Keratinocyte (primary cell): ENCODE data around the gene HIP1R. TPM values are rescaled to one million over a fixed set of nuclear protein-coding genes. Genes with fewer than 3 reads are reported as not detected.

Experiments
- DNase-seq: peaks from one replicate; pipeline ENCODE4 v3.0.0-alpha.2; 2011; ENCODE audit warnings: low read depth, missing footprints, low spot score
- FAIRE-seq: peaks from 2 replicates; lab custom pipeline; 2011; peaks lifted over from hg19 to GRCh38; lab: Jason Lieb, UNC
- H2AFZ ChIP-seq: 2 replicates; pipeline ENCODE4 v1.6.0; 2012; ENCODE audit warnings: low read length, control low read depth, inconsistent platforms; ENCODE audit not compliant: control insufficient read depth
- H3K27ac ChIP-seq: 2 replicates; pipeline ENCODE4 v1.5.1; 2011; ENCODE audit warnings: low read length; ENCODE audit not compliant: control insufficient read depth, insufficient read depth
- H3K27me3 ChIP-seq: 3 replicates; pipeline ENCODE4 v1.6.0; 2011; ENCODE audit warnings: low read length; ENCODE audit not compliant: control insufficient read depth, insufficient read depth; ENCODE audit errors: extremely low read depth
- H3K36me3 ChIP-seq, 2 experiments: 2 replicates in 1 of 2; 3 replicates in 1 of 2; pipeline ENCODE4 v1.5.1; 2011; ENCODE audit warnings: low read length in 2 of 2, mild to moderate bottlenecking in 1 of 2; ENCODE audit not compliant: control insufficient read depth in 2 of 2, insufficient read depth in 2 of 2; ENCODE audit errors: extremely low read depth in 1 of 2
- H3K4me1 ChIP-seq: 3 replicates; pipeline ENCODE4 v1.5.1; 2011; ENCODE audit warnings: low read length; ENCODE audit not compliant: control insufficient read depth, insufficient read depth; ENCODE audit errors: extremely low read depth
- H3K4me2 ChIP-seq: 3 replicates; pipeline ENCODE4 v1.6.0; 2011; ENCODE audit warnings: low read depth, low read length; ENCODE audit not compliant: control insufficient read depth, insufficient read depth; ENCODE audit errors: extremely low read depth
- H3K4me3 ChIP-seq, 3 experiments: fragments of 200-600 bp in 1 of 3; sonication (generic) in 1 of 3; 2 replicates in 2 of 3; 3 replicates in 1 of 3; pipeline ENCODE4 v1.5.1; 2011 to 2016; ENCODE audit warnings: low read length in 3 of 3, mild to moderate bottlenecking in 3 of 3, control low read depth in 2 of 3, inconsistent platforms in 1 of 3, low read depth in 1 of 3, mixed read lengths in 1 of 3, mixed run types in 1 of 3, moderate library complexity in 1 of 3; ENCODE audit not compliant: control insufficient read depth in 2 of 3, insufficient read depth in 2 of 3; ENCODE audit errors: extremely low read depth in 1 of 3
- H3K79me2 ChIP-seq: 2 replicates; pipeline ENCODE4 v1.6.0; 2012; ENCODE audit warnings: low read length; ENCODE audit not compliant: control insufficient read depth, insufficient read depth
- H3K9ac ChIP-seq: 3 replicates; pipeline ENCODE4 v1.6.0; 2011; ENCODE audit warnings: low read length; ENCODE audit not compliant: control insufficient read depth, insufficient read depth; ENCODE audit errors: extremely low read depth
- H3K9me1 ChIP-seq: 3 replicates; pipeline ENCODE4 v1.6.0; 2011; ENCODE audit warnings: low read length; ENCODE audit not compliant: control insufficient read depth, insufficient read depth; ENCODE audit errors: extremely low read depth
- H3K9me3 ChIP-seq: 2 replicates; pipeline ENCODE4 v1.5.1; 2012; ENCODE audit warnings: low read depth, low read length; ENCODE audit not compliant: control insufficient read depth
- H4K20me1 ChIP-seq: 3 replicates; pipeline ENCODE4 v1.6.0; 2011; ENCODE audit warnings: low read length; ENCODE audit not compliant: control insufficient read depth, insufficient read depth; ENCODE audit errors: extremely low read depth
- EZH2 ChIP-seq: IDR thresholded peaks from one replicate; pipeline ENCODE4 v1.6.1; 2012; ENCODE audit warnings: inconsistent platforms, mild to moderate bottlenecking, low read length, moderate library complexity
- dilution Hi-C: fragments of 300-500 bp; cut with MboI; formaldehyde crosslinking; loops from one replicate; pipeline ENCODE4 v1.7.0; 2020; ENCODE audit warnings: low sequenced_read_pairs; ENCODE audit not compliant: extremely low pct_ligation_motif_present
- polyA plus RNA-seq, 5 experiments: library from polyadenylated mRNA; depleted of rRNA in 3 of 5; stranded (reverse) in 3 of 5; stranded (forward) in 1 of 5; unstranded in 1 of 5; fragments of >200 nt; gene quantifications; 1 replicate in 1 of 5; 2 replicates in 3 of 5; 3 replicates in 1 of 5; pipeline versions ENCODE4 v1.2.1 to v1.2.3, GENCODE V29; 2011 to 2012; ENCODE audit warnings: missing spikeins in 2 of 5, low read depth in 1 of 5, low replicate concordance in 1 of 5
- TF ChIP-seq, protein P1 (sequence below), 3 experiments: IDR thresholded peaks in 1 of 3; conservative IDR thresholded peaks in 1 of 3; optimal IDR thresholded peaks in 1 of 3; 2 replicates in 2 of 3; 3 replicates in 1 of 3; pipeline versions ENCODE3 to v1.5.1; 2011; ENCODE audit warnings: low read length in 3 of 3, mild to moderate bottlenecking in 3 of 3, moderate library complexity in 2 of 3, control low read depth in 1 of 3, inconsistent platforms in 1 of 3; ENCODE audit not compliant: insufficient read depth in 2 of 3; ENCODE audit errors: extremely low read depth in 1 of 3

HIP1R gene
- polyA plus RNA-seq, 1 donor (not counting 4 experiments of a cell fraction or from before 2014, with no cell fraction given): 23.0 TPM

DNA sequence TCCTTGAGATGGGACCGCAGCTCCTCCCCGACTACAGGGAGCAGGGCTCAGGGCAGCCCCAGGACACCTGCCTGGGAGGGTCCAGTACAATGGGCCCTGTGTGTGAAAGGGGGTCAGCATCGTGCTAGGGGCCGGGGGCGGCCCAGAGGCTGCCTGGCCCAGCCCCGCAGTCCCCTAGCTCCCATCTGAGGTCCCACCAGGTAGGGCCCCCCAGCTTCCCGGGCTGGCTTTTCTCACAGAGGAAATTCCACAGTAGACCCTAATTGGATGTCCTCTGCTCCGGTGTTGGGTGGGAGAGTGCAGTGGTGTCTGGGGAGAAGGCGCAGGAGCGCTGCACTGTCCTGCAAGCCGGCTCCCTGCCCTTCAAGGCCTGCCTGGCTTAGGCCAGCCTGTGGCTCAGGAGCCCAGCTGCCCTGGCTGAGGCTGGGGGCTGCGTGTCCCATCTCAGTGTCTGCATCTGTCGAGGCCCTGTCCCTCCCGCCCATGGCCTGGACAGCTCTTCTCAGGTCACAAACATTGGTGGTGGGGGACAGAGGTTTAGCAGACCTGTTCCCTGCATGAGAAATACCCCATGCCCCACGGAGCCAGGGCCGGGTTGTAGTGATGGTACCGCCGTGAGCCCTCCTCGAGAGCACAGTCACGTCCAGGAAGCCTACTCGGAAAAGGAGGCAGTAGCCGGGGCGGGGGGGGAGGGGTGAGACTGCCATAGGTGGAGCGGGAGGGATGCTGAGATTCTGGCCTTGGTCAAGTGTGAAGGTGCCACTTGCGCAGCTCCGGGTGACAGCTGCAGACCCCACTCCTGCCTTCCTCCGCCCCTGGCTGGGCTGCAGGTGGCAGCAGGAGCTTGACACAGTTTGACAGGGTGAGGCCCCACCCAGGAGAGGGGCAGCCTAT, 11.6 kb downstream of the HIP1R start:
- DNase-seq (no peak), FAIRE-seq (no peak)
- Histone ChIP-seq H4K20me1 (no peaks in the 10 kb centered on the region), H3K27ac (no peak overlapping the region), H3K27me3 (no peaks in the 10 kb centered on the region), H3K4me2 (no peak overlapping the region), H3K9me1 (peaks cover under 1% of the 10 kb centered on the region), H3K36me3 (peaks cover 3 to 4% of the 10 kb centered on the region in 2 experiments), H3K4me1 (peaks cover 28% of the 10 kb centered on the region), H3K9ac (no peak overlapping the region), H3K9me3 (no peaks in the 10 kb centered on the region), H3K4me3 (no peak overlapping the region), H2AFZ (no peak overlapping the region), H3K79me2 (peaks cover 57% of the 10 kb centered on the region)
- dilution Hi-C loops: no loop called here
- TF ChIP-seq EZH2: no peak
- TF ChIP-seq, protein P1, sequence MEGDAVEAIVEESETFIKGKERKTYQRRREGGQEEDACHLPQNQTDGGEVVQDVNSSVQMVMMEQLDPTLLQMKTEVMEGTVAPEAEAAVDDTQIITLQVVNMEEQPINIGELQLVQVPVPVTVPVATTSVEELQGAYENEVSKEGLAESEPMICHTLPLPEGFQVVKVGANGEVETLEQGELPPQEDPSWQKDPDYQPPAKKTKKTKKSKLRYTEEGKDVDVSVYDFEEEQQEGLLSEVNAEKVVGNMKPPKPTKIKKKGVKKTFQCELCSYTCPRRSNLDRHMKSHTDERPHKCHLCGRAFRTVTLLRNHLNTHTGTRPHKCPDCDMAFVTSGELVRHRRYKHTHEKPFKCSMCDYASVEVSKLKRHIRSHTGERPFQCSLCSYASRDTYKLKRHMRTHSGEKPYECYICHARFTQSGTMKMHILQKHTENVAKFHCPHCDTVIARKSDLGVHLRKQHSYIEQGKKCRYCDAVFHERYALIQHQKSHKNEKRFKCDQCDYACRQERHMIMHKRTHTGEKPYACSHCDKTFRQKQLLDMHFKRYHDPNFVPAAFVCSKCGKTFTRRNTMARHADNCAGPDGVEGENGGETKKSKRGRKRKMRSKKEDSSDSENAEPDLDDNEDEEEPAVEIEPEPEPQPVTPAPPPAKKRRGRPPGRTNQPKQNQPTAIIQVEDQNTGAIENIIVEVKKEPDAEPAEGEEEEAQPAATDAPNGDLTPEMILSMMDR (optimal IDR thresholded peaks at IDR 0.05 in 1 of 3, IDR thresholded peaks at IDR 0.05 in 1 of 3, conservative IDR thresholded peaks at IDR 0.05 in 1 of 3; ENCODE audit: extremely low read depth in 1 of 3, insufficient read depth in 2 of 3, low read length in 3 of 3): no peak

DNA sequence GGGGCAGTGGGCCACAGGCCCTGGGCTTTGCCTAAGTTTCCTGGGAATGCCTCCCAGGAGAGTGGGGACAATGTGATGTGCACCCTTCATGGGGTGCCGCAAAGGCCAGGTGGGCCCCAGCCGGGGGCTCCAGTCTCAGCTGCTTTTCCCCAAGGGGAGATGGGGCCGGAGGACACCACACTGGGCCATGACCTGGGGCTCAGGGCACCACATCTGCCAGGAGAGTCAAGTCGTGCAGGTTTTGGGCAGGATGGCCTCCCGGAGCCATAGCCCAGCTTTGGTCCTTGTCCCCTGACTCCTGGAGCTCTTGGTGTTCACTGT, 12.2 kb downstream of the HIP1R start:
- no peak overlapping the region for H3K4me3 ChIP-seq
- FAIRE-seq (no peak), DNase-seq (no peak)
- no peak overlapping the region for H3K27ac ChIP-seq
- no peak overlapping the region for H3K9ac ChIP-seq
- H3K9me3 ChIP-seq: no peaks in the 10 kb centered on the region
- peaks cover 51% of the 10 kb centered on the region for H3K79me2 ChIP-seq
- no peak overlapping the region for H3K4me2 ChIP-seq
- dilution Hi-C loops: no loop called here
- peaks cover 32% of the 10 kb centered on the region for H3K4me1 ChIP-seq
- no peak for TF ChIP-seq EZH2
- TF ChIP-seq, protein P1 (optimal IDR thresholded peaks at IDR 0.05 in 1 of 3, IDR thresholded peaks at IDR 0.05 in 1 of 3, conservative IDR thresholded peaks at IDR 0.05 in 1 of 3; ENCODE audit: extremely low read depth in 1 of 3, insufficient read depth in 2 of 3, low read length in 3 of 3): no peak
- H2AFZ ChIP-seq: no peak overlapping the region
- H4K20me1 ChIP-seq: no peaks in the 10 kb centered on the region
- H3K36me3 ChIP-seq: peaks cover 3 to 4% of the 10 kb centered on the region in 2 experiments
- peaks cover 5% of the 10 kb centered on the region for H3K9me1 ChIP-seq
- H3K27me3 ChIP-seq: no peaks in the 10 kb centered on the region
